Stimulated activated CD8-positive, alpha-beta memory T cell treated with anti-CD3 and anti-CD28 coated beads, Interleukin-2, amount 100 ng/mL, for 1 hour (primary cell): ENCODE measurements around the gene GIPC1.
"Not testable (repeated sequence)": the region's sequence is repeated elsewhere in the genome, so short reads cannot be mapped to it uniquely, and the experiment has no call there.

Source experiments
- DNase-seq, 2 donors: peaks; one replicate each; pipeline ENCODE4 v3.0.0-alpha.2; 2020; ENCODE audit warnings: low read depth in 2 of 2

Gene GIPC1

GRCh38 chr19:14472202-14472938, 23.6 kb downstream of the GIPC1 start:
- DNase-seq, result peak; percentile 74 to 79

GRCh38 chr19:14471436-14472187, 24.3 kb downstream of the GIPC1 start:
- DNase-seq, result no peak

- no peak for DNase-seq
Measured at GRCh38 chr19:14470031-14470876, 25.7 kb downstream of the GIPC1 start.

GRCh38 chr19:14467816-14468215, 28.1 kb downstream of the GIPC1 start:
- DNase-seq, result no peak

GRCh38 chr19:14467391-14467790, 28.5 kb downstream of the GIPC1 start:
- DNase-seq, result no peak

GRCh38 chr19:14463747-14464146, 32.2 kb downstream of the GIPC1 start:
- no peak for DNase-seq

GRCh38 chr19:14462401-14462800, 33.5 kb downstream of the GIPC1 start:
- not testable (repeated sequence) for DNase-seq

GRCh38 chr19:14460935-14461334, 35.0 kb downstream of the GIPC1 start:
- no peak for DNase-seq

- DNase-seq, result peak in 1 of 2 donors; percentile 38
Measured at GRCh38 chr19:14459703-14460102, 36.2 kb downstream of the GIPC1 start.

- DNase-seq, result not testable (repeated sequence)
Measured at GRCh38 chr19:14452303-14452702, 43.6 kb downstream of the GIPC1 start.

- no peak for DNase-seq
Measured at GRCh38 chr19:14450876-14451275, 45.1 kb downstream of the GIPC1 start.

- DNase-seq, result no peak
Measured at GRCh38 chr19:14450168-14450874, 45.6 kb downstream of the GIPC1 start.

- DNase-seq, result no peak
Measured at GRCh38 chr19:14449321-14449720, 46.6 kb downstream of the GIPC1 start.

- DNase-seq, result no peak
Measured at GRCh38 chr19:14446336-14447036, 49.4 kb downstream of the GIPC1 start.

GRCh38 chr19:14443632-14444216, 52.2 kb downstream of the GIPC1 start:
- DNase-seq, result no peak

GRCh38 chr19:14442891-14443631, 52.9 kb downstream of the GIPC1 start:
- DNase-seq, result no peak

- DNase-seq, result no peak
Measured at GRCh38 chr19:14441041-14441938, 54.6 kb downstream of the GIPC1 start.

- peak; percentile 40 to 61 for DNase-seq
Measured at GRCh38 chr19:14440049-14440448, 55.9 kb downstream of the GIPC1 start.

- no peak for DNase-seq
Measured at GRCh38 chr19:14439014-14439413, 56.9 kb downstream of the GIPC1 start.
